ENCODE data around the gene OCRL.

OCRL gene

DNA sequence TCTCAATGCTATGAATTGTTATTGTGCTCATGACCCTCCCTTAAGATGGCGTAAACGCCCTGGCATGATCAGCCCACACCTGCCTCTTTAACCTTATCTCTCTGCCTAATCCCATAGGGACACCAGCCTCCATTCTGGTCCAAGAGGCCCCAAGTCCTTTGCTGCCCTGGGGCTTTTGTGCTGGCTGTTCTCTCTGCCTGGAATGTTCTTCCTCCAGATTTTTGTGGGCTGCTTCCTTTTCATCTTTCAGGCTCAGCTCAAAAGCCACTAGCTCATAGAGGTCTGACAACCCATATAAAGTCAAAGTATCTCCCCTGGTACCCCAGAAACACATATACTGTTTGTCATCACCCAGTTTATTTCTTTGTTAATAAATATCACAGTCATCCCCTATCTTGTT lies 72.3 kb downstream of the OCRL start:
- Histone ChIP-seq H3K36me3 (no peaks in the 10 kb centered on the region), H3K9me3 (no peaks in the 10 kb centered on the region), H3K4me3 (ENCODE audit: low read depth in 1 of 2, low read length in 1 of 2) (no peak overlapping the region), H3K27ac (no peak overlapping the region), H3K4me1 (ENCODE audit: control insufficient read depth in 1 of 2, insufficient read depth in 1 of 2, low read depth in 1 of 2, low read length in 1 of 2) (peaks cover 0 to 7% of the 10 kb centered on the region in 2 experiments), H3K27me3 (no peaks in the 10 kb centered on the region)
- TF ChIP-seq, protein P1, sequence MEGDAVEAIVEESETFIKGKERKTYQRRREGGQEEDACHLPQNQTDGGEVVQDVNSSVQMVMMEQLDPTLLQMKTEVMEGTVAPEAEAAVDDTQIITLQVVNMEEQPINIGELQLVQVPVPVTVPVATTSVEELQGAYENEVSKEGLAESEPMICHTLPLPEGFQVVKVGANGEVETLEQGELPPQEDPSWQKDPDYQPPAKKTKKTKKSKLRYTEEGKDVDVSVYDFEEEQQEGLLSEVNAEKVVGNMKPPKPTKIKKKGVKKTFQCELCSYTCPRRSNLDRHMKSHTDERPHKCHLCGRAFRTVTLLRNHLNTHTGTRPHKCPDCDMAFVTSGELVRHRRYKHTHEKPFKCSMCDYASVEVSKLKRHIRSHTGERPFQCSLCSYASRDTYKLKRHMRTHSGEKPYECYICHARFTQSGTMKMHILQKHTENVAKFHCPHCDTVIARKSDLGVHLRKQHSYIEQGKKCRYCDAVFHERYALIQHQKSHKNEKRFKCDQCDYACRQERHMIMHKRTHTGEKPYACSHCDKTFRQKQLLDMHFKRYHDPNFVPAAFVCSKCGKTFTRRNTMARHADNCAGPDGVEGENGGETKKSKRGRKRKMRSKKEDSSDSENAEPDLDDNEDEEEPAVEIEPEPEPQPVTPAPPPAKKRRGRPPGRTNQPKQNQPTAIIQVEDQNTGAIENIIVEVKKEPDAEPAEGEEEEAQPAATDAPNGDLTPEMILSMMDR (IDR thresholded peaks at IDR 0.05): no peak

DNA sequence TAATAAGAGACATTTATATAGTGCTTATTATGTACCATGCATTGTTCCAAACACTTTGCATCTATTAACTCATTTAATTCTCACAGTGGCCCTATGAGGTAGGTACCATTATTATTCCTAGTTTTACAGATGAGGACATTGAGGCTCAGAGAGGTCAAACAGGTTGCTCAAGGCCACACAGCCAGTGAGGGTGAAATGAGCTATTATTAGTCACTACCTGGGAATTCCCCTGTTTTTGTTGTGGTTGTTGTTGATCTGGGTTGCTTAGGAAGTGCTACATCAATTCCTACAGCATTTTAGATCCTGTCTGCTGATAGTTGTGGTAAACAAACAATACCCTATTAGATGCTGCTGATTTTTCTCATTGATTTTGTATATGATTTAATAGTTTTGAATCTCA lies 73.5 kb downstream of the OCRL start:
- Histone ChIP-seq H3K4me3 (ENCODE audit: low read depth in 1 of 2, low read length in 1 of 2) (no peak overlapping the region), H3K27ac (no peak overlapping the region), H3K4me1 (ENCODE audit: control insufficient read depth in 1 of 2, insufficient read depth in 1 of 2, low read depth in 1 of 2, low read length in 1 of 2) (peaks cover 0 to 6% of the 10 kb centered on the region in 2 experiments), H3K9me3 (no peaks in the 10 kb centered on the region), H3K27me3 (no peaks in the 10 kb centered on the region), H3K36me3 (no peaks in the 10 kb centered on the region)
- TF ChIP-seq, protein P1 (IDR thresholded peaks at IDR 0.05): no peak

DNA sequence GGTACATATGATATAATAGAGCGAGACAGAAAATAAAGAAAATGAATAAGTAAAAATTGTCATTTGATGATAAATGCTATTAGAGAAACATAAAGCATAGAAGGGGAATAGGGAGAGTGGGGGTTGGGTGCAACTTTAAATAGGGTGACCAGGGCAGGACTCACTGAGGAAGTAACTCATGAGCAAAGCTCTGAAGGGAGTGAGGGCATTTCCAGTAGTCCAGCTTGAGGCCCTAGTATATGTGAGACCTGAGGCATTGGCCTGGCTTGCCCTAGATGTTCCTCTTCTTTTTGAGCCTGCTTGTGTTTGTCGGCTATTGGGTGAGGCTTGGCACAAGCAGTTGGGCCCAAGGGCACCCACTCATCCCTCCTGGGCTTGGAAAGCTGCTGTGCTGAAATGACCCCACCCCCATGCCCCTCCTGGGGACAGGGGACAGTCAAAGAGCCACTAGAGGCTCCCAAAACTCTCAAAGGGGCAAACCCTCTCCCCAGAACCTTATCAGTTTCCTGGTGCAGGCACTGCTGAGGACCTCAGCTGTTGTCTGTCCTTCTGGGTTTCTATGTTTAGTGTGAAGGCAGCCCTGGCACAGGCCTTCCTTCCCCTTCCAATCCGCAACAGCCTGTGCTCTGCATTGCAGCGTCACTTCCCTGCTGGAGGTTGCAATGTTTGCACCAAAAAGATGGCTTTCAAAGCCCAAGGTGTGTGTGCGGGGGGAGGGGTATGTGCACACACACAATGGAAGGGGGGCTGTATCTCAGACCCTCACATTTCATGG lies 74.6 kb downstream of the OCRL start:
- Histone ChIP-seq H3K27ac (no peak overlapping the region), H3K27me3 (no peaks in the 10 kb centered on the region), H3K9me3 (no peaks in the 10 kb centered on the region), H3K4me3 (ENCODE audit: low read depth in 1 of 2, low read length in 1 of 2) (no peak overlapping the region), H3K4me1 (ENCODE audit: control insufficient read depth in 1 of 2, insufficient read depth in 1 of 2, low read depth in 1 of 2, low read length in 1 of 2) (peaks cover 0 to 6% of the 10 kb centered on the region in 2 experiments), H3K36me3 (no peaks in the 10 kb centered on the region)
- TF ChIP-seq, protein P1 (IDR thresholded peaks at IDR 0.05): no peak

DNA sequence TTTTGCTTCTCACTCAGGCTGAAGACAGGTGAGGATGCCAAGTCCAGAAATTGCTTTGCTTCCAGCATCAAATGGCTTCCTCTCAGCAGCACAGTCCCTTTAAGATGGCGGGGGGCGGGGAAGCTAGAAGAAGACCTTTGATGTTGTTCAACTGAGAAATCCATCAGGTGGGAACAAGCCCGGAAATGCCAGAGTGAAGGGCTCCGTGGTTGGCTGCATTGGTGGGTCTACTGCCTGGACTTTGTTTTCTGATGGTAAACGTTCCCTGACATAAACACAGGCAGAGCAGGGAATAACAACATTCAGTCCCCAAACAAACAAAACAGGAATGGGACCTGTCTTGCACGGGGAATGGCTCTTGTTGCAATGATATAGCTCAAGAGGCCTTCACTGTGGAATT lies 77.4 kb downstream of the OCRL start:
- H3K36me3 ChIP-seq: no peaks in the 10 kb centered on the region
- no peak overlapping the region for H3K27ac ChIP-seq
- H3K4me3 ChIP-seq (ENCODE audit: low read depth in 1 of 2, low read length in 1 of 2): no peak overlapping the region
- H3K4me1 ChIP-seq (ENCODE audit: control insufficient read depth in 1 of 2, insufficient read depth in 1 of 2, low read depth in 1 of 2, low read length in 1 of 2): peaks cover 0 to 6% of the 10 kb centered on the region in 2 experiments
- no peaks in the 10 kb centered on the region for H3K27me3 ChIP-seq
- TF ChIP-seq, protein P1 (IDR thresholded peaks at IDR 0.05): no peak
- H3K9me3 ChIP-seq: no peaks in the 10 kb centered on the region

DNA sequence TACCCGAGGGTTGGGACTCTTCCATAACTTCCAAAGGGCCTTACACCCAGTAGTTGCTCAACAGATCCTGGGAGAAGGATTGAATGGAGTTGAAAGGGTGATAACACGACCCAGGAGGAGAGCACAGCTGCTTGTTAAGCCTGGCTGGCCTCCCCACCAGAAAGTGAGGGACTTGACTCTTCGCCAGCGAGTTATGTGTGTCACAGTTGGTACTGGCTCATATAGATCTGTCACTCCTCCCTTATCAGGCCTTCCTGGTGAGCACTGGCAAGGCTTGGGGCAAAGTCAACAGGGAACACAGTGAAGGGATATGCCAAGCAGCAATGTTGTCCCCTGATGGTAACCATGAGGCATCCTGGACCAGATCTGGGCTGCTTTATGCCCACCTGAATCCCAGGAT lies 78.9 kb downstream of the OCRL start:
- H3K4me3 ChIP-seq (ENCODE audit: low read depth in 1 of 2, low read length in 1 of 2): no peak overlapping the region
- H3K9me3 ChIP-seq: no peaks in the 10 kb centered on the region
- TF ChIP-seq, protein P1 (IDR thresholded peaks at IDR 0.05): no peak
- H3K36me3 ChIP-seq: no peaks in the 10 kb centered on the region
- H3K4me1 ChIP-seq (ENCODE audit: control insufficient read depth in 1 of 2, insufficient read depth in 1 of 2, low read depth in 1 of 2, low read length in 1 of 2): peaks cover 0 to 12% of the 10 kb centered on the region in 2 experiments
- no peak overlapping the region for H3K27ac ChIP-seq
- H3K27me3 ChIP-seq: no peaks in the 10 kb centered on the region

Measured in neutrophil (primary cell).